Activated effector memory CD4-positive, alpha-beta T cell treated with Interleukin-2 at 50 U/mL for 16 hours (primary cell): Measurements from ENCODE around the gene CAST.

Source experiments
- DNase-seq: peaks from one replicate; pipeline ENCODE4 v3.0.0-alpha.2; 2020

The CAST gene

DNA sequence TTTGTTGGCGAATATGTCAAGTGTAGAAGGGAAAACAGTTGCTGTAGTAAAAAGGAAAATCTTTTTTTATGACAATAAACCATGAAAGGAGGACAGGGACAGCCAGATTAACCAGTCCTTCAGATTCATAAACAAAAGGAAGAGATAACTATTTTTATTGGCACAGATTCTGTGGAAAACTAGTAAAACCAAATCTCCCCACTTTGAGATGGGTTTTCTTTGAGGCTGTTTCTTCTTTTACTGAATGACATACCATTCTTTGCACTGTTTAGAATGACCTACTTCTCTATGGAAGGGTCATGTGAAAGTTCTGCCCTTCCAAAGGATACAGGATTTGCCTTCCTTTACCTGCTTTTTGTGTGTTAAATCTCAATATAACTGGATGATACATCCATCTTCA, 13.7 kb downstream of the CAST start:
- no peak for DNase-seq

DNA sequence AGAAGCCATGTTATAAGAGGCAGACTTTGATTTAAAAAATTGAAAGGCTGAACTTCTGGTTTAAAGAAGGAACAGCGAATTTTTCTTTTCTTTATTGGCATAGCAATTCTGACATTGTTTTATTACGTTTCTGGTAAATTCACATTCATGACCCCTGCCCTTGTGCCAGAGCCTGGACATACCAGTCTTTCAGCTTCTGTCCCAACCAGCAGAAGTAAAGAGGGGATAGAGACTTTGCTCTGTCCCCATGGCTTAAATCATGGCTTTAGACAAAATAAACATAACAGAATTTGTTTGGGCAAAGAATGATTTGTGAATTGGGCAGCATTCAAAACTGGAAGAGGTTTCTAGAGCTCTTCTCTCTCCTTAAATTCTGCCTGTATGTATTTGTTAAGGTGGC, 15.3 kb downstream of the CAST start:
- DNase-seq = no peak

DNA sequence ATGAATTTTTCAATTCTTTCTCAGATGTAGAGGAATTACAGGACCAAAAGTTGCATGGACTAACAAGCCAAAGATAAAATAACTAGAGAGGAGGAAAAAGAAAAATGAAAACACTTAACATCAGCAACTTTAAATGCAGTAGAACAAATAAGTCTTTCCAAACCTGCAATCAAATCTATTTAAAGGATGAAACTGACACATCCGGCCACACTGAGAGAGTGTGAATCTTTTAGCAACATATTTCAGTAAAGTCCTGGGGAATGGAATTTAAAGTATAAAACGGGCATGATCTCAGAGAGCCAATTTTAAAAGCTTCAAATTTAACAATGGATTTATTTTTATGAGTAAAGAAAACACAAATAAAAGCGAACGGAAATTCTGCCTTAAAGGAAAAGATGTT, 17.1 kb downstream of the CAST start:
- DNase-seq = no peak

DNA sequence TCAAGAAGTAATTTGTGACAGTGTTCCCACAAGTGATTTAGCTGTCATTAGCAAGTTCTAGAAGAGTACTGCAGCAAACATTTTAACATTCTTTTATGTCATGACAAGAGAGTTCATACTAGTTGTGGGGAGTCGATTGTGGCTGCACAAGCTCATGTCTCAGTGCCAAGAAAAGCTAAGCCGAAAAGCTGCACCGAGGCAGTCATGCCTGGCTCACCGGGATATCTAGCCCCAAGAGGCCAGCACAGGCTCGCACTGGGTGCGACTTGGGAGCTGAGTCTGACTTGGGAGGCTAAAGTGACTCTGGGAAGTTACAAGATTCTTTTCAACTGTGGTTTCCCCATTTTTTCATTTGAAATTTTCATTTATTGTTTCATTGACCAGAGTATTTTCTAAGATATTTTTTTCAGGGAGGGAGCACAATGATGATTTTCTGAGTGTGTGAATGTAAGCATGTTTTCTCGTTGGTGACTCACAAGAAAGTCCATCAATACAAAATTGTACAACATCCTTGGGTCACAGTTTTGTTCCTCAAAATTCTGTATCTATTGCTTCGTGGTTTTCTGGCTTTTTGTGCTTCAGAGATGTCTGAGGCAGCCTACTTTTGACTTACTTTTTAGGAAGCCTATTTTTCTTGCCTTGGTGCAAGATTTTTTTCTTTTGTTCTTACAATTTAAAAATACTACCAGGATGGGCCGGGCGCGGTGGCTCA, 18.7 kb downstream of the CAST start:
- DNase-seq = no peak

DNA sequence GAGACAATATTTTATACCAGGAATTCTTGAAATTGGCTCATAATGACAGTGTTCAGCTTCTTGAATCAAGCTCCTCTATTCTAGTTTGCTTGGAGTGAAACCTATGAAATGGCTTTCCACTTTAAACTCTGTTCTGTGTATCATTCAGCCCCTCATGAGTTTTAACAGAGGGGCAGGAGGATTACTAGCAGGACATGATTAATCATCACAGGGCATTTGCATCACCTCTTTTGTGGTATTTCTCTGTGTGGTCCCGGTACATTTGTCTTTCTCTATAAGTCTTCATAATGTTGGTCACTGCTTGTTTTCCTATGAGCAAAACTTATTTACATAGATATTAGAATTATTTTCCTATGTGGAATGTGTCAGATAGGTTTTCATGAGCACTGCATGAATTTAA, 21.2 kb downstream of the CAST start:
- DNase-seq = no peak

DNA sequence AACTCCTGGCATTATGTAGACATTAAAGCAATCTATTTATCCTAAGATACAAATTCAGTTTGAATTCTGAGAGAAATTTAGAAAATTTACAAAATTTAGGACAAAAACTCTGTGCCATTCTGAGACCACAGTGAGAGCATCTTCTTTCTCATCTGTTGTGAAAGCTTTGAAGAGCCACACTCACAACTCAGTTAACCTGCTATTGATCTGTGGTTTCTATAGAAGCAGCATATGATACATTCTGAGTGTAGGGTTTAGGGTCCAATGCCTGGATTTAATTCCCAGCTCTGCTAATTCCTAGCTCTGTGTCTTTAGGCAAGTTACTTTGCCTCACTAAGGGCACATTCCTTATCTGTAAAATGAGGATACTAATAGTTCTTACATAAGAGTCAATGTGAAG, 21.6 kb downstream of the CAST start:
- no peak for DNase-seq

DNA sequence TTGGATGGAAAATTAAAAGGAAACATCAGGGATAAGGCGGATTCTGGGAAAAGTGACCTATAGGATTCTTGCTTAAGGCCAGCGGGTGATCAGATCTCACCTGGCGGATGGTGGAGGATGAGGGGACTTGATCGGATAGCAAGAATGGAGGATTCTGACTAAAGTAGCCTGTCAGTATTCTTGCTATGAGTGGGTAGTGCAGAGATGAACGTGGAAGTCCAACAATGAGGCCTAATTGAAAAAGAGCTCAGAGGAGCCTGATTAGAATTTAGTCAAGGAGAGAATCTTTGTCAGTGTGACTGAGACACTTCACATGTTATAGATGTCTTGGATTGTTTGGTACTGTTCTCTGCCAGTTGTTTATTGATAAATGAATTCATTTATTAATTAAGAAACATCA, 24.9 kb downstream of the CAST start:
- no peak for DNase-seq

DNA sequence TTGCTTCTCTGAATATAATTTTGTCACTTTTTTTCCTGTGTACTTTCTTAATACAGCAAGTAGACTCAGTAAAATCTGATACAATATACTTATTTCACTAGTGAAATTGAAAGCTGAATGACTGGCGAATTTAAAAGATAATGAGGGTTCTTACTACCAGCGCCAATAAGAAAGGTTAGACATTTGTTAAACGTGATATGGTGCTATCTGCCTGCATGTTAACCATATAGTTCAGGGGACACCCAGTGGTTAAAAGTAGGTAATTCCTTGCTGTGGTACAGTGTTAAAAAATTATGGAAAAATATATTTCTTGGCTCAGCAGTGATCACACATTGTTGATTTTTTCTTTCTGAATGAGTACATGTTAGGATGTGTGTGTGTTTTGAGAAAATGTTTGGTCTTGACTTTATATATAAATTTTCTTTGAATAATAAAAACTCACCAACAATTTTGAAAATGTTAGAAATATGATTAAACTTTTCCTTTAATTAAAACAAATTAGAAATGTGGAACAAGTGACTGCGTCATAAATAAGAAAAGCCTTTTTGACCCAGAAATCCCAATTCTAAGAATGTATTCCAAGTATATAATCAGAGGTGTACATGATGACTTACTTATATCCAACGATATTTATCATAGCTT, 25.8 kb downstream of the CAST start:
- no peak for DNase-seq

DNA sequence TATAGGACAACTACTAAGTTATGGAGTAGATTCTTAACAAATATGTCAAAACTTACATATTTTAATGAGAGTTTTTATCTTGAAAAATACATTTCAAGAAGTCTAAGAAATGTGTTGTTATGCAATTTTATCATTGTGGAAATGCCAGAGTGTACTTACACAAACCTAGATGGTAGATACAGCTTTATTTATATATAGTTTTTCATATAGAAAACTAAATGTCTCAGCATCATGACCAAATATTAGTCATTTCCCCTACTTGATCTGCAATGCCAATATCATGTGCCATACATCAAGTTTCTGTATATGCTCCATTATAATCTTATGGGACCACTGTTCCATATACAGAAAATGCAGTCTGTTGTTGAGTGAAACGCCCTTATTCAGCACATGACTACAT, 28.7 kb downstream of the CAST start:
- DNase-seq = no peak

DNA sequence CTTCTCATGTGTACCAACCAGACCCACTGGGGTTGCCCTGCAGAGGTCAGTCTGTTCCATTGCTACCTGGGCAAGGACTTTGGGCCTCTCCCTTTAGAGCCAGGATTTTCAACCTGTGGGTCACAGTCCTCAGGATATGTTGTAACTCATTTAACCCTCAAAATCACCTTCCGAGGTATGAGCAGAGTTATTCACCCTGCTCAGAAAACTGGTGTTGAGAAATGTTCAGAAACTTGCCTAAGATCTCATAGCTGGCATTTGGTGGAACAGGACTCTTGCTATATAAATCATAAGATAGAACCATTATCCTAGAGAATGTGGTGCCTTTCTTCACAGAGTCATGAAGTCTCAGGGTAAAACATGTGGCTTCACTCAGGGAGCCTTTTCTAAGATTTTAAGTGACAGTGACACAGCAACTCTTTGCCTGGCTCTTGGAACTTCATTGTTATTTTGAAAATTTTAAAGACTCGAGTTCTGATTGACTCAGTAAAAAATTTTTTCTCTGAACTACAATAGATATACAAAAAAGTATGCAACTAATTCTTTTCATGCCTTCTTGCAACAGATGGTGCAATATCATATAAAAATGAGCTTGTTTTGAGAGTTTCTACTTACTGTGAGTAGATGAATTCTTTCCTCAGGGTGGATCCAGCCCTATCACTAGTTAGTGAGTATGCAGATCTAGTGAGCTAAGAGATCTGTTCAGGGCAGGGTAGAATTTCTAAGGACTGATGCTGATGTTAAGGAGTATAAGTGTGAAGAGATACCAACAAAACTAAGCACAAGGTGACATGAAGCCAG, 29.5 kb downstream of the CAST start:
- no peak for DNase-seq

DNA sequence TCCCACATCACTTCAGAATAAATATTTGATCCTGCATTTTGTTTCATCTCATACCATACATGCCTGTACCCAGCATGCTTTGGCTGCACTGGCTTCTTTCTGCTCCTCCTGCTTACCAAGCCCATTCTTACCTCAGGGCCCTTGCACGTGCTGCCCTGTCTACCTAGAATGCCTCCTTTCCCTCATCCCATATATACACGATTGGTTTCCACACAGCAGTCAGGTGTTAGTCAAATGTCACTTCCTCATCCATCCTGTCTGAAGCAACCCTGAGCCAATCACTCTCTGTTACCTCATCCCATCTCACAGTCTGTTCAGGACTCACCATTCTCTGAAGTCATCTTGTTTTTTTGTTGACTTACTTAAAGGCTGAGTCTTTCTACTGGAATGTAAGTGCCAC, 30.3 kb downstream of the CAST start:
- DNase-seq = no peak

DNA sequence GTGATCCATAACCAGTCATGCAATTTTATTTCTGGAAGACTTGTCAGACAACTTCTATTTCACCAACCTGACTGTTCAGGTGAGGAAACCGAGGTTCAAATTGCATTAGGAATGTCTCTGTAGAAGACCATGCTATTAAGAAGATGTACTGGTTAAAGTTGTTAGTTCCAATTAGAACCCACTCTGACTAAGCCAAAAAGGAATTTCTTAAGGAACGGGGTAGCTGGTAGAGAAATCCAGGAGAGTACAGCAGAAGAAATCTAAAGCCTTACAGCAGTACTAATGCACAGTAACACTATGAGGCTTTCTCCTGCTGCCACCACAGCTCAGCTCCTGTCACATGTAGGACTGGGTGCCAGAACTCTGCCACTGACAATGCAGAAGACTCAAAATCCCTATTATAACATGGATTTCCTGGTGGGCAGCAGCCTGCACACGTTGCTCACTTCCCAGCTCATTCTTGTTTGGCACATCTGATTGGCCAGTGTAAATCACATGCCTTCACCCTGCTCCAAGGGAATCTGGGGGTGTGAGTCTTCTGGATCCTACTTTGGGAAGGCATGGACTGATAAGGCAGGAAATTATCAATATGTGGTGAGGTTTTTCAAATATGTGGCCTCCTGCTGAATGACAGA, 37.1 kb downstream of the CAST start:
- DNase-seq = no peak

DNA sequence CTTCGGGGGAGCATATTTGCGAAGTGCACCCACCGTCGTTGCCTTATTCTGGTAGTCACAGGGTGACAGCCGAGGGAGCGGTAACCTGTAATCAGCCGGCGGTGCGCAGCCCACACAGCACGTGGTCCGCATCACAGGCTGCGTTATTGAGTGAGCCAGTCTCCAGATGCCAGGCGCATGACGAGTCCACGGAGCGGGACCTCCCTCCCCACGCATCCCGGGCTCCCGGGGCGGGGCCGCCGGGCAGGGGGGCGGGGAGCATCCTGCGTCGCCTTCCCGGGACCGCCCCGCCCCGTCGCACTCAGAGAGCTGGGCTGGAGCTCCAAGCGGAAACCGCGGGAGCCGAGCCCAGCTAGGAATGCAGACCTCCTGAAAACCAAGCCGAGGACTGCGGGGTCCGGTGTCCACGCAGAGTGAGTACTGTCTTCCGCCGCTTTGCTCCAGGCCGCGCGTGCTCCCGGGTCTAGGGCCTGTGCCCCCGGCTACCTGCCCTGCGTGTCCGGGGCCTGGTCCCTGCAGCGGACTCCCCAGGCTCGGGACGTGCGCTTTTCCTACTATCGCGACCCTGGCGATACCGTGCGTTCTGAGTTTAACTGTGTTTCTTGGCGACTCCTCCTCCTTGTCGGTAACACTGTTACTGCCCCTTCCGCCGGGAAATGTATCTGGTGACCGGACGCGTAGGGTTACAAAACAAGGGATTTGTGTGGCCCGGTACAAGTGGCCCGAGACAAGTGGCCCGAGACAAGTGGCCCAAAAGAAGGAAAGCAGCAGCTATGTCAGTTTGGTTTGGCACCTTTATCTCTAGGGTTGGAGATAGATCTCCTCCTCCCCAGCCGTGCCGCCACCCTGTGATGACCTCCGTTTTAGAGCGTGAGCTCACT, 40.6 kb downstream of the CAST start:
- DNase-seq = peak; percentile 60

DNA sequence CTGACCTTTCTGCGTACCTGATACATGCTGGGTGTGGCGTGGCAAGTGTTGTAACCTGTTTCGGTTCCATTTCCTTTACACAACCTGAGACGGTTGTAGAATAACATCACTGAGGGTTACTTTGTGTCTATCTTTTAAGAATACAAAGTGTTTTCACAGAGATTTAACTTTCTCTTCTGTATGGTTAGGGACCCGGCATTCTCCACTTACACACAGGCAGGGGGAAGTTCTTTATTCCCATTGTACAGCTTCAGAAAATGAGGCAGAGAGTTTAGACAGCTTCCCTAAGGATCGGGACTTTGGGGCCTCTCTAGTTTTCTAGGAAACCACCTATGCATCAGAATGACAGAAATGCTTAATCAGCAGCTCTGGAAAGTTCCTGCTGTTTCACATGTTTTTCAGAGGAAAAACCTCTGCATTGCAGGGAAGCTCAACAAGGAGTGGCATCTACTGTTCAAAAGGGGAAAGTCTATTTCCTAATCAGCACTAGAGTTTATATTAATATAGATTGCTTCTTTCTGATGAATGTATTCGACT, 41.3 kb downstream of the CAST start:
- no peak for DNase-seq

DNA sequence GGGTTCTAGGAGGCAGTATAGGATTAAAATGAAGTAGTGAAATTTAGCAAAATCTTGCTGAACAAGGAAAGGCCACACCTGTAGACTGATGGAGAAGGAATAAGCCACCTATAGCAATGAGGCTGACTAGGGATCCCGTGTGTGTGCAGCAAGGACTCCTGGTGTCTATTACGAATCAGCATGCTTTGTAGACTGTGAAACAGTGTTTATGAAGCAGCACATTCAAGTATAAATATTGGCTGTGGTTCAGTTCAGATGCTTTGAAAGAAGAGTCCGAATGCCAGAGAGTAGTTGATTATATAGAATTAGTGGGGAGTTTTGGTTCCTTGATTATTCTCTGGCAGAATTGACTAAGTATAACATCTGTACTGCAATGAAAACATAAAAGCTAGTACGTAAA, 41.8 kb downstream of the CAST start:
- DNase-seq = no peak

DNA sequence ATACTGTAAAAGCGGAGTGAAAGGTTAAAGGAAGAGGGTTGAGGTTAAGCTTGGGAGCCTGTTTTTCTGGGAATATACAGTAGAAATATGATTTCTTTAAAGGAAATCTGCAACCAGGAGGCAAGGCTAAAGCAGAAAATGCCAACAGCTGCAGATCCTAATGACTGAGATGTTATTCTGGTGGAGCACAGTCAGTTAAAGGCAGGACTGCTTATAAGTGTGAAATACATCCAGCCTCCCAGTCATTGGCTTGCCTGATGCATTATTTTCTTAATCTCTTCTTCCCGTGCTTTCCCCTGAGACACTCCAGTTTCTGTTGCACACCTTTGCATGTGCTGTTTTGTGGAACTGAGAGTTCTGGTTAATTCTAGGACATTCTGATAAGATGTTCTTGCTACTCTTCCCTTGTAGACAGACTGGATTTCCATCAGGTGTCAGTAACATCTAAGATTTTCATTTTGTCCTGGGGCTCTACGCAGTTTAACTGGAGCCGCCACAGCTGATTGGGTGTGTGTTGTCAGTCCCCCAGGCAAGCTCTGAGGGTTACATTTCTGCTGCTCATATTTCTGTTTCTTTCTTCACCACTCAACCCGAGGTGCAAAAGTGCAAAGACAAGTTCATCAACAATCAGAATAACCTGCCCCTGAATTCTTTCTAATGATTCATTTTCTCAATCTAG, 44.4 kb downstream of the CAST start:
- DNase-seq = no peak

DNA sequence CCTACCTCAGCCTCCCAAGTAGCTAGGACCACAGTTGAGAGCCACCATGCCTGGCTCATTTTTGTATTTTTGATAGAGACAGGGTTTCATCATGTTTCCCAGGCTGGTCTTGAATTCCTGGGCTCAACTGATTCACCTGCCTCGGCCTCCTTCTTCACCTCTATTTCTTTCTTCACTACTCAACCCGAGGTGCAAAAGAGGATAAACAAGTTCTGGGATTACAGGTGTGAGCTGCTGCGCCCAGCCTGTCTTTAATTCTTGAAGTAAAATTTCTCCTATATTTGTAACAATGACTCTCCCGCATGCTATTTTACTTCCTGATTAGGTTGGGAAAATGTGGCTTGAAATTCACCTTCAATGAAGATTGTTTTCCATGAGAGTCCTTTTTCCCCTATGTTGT, 46.4 kb downstream of the CAST start:
- no peak for DNase-seq

DNA sequence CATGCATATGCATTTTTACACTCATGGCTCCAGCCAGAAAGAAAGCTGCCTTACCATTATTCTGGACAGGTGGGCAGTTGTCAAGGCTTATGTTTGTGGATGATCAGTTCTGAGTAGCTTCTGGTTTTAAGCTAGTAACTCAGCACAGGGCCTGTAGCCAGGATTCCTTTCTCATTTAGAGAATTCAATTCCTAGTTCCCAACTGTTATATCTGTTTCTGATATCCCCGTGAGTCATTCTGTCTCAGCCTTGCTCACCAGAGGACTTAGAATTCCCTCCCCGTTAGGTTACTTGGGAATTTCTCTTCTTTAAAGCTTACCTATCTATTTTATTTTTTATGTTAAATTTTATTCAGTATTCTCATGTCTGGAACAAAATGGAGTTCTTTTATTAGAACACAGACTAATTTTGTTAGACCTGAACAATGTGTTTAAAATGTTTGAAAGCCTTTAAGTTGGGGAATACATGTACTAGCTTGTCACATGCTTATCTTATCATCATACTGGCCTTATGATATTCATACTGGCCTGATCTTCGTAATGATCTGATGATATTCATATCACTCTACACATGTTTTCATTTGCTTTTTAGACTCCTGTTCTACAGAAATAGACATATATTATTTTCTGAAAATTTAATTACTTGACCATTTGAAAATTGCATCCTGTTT, 47.1 kb downstream of the CAST start:
- no peak for DNase-seq

DNA sequence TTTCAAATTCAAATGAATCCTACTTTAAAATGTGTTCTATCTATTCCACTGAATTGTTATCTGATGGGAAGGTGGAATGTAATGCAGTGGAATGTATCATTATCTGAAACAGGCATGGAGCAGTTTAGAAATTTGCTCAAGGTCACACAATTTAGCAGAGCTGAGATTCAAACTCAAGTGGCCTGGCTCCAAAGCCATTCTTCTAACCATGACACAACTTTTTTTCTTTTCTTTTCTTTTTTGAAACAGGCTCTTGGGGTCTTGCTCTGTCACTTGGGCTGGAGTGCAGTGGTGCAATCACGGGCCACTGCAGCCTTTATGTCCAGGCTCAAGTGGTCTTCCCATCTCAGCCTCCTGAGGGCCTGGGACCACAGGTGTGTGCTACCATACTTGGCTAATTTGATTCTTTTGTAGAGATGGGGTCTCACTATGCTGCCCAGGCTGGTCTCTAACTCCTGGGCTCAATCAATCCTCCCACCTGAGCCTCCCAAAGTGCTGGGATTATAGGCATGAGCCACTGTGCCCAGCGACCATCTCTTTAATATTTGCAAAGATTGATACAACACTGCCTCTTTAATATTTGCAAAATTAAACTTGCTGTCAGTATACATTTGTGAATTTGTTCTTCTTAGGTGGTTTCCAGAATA, 50.0 kb downstream of the CAST start:
- no peak for DNase-seq

DNA sequence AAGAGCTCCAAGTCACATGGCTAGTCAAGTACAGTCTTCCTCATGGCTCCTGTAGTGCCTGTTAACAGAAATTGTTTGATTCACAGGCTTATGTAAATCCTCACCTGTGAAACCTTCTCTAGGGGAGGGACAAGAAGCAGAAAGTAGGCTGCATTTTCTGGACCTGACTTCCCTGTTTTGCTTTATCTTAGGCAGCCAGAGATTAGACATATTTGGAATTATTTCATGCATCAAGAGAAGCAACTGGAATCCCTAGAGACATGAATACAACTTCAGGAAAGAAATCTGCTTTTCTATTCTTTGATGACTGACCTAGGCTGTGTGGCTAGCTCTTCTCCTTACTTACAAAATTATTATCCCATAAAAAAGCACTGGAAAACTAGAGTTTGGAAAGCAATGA, 52.3 kb downstream of the CAST start:
- DNase-seq = no peak
